Lower leg skin (tissue), 4 donors: ENCODE data around the gene NDUFA3. TPM values are rescaled to one million over a fixed set of nuclear protein-coding genes. Genes with fewer than 3 reads are reported as not detected.

Experiments
- DNase-seq, 2 donors: peaks; one replicate each; pipeline ENCODE4 v3.0.0-alpha.2; 2019; ENCODE audit warnings: low spot score in 2 of 2
- H3K4me3 ChIP-seq: fragments of 200-600 bp; sonication (generic); 2 replicates; pipeline ENCODE4 v1.5.1; 2017; ENCODE audit warnings: mild to moderate bottlenecking, low read depth; ENCODE audit not compliant: poor library complexity, severe bottlenecking
- CTCF ChIP-seq, 3 donors: fragments of 450-650 bp; IDR thresholded peaks; one replicate each; pipeline ENCODE4 v1.5.1; 2016; ENCODE audit warnings: antibody characterized with exemption in 3 of 3, mild to moderate bottlenecking in 3 of 3, moderate library complexity in 2 of 3
- POLR2A ChIP-seq, 2 donors: fragments of 450-650 bp; IDR thresholded peaks; one replicate each; pipeline ENCODE4 v1.6.1; 2016 to 2017; ENCODE audit warnings: antibody characterized with exemption in 2 of 2, mild to moderate bottlenecking in 1 of 2, moderate library complexity in 1 of 2
- WGBS, 2 donors: methylation state at CpG; one replicate each; pipeline ENCODE4 v1.1.5; 2018; 5-methylcytosine and 5-hydroxymethylcytosine counted together
- intact Hi-C: fragments of 100-400 bp; cut with DNase I; formaldehyde crosslinking; loops from one replicate; pipeline ENCODE4 v1.15.0; 2023; ENCODE audit warnings: low total_unique reads
- total RNA-seq, 4 donors: library from RNA; depleted of rRNA; stranded (reverse); fragments of >200 nt; gene quantifications; one replicate each; pipeline ENCODE4 v1.1.0, GENCODE V29; 2016

Gene NDUFA3
- total RNA-seq, 4 donors from 2014 or later: 2.7 to 39.4 (median 30.2) TPM

GRCh38 chr19:54147676-54148075 is 45.0 kb downstream of the NDUFA3 start:
- no peak for DNase-seq
- 78 to 92% methylated on average over 3 of the region's 3 CpGs for WGBS, 2 donors
- intact Hi-C loops: no loop called here
- TF ChIP-seq POLR2A (IDR thresholded peaks at IDR 0.05) (no peak), CTCF (IDR thresholded peaks at IDR 0.05) (no peak)
- no peak overlapping the region for H3K4me3 ChIP-seq

- H3K4me3 ChIP-seq: no peak overlapping the region
- no peak for TF ChIP-seq CTCF (IDR thresholded peaks at IDR 0.05)
- TF ChIP-seq POLR2A (IDR thresholded peaks at IDR 0.05): no peak
- 81 to 87% methylated on average over 4 to 19 of the region's 19 CpGs for WGBS, 2 donors
- no peak for DNase-seq
- intact Hi-C loops: no loop called here
These were observed 45.5 kb downstream of the NDUFA3 start for GRCh38 chr19:54148158-54148557.

- WGBS, 2 donors: 83 to 86% methylated on average over 12 of the region's 12 CpGs
- no peak for TF ChIP-seq CTCF (IDR thresholded peaks at IDR 0.05)
- TF ChIP-seq POLR2A (IDR thresholded peaks at IDR 0.05): no peak
- DNase-seq: no peak
- no peak overlapping the region for H3K4me3 ChIP-seq
- intact Hi-C loops: no loop called here
These were observed 46.6 kb downstream of the NDUFA3 start for GRCh38 chr19:54149021-54149812.

- no peak overlapping the region for H3K4me3 ChIP-seq
- intact Hi-C loops: no loop called here
- no peak for DNase-seq
- TF ChIP-seq POLR2A (IDR thresholded peaks at IDR 0.05) (no peak), CTCF (IDR thresholded peaks at IDR 0.05) (no peak)
- 79 to 86% methylated on average over 23 of the region's 23 CpGs for WGBS, 2 donors
These were observed 48.8 kb downstream of the NDUFA3 start for GRCh38 chr19:54151362-54152035.

GRCh38 chr19:54152267-54152666 is 49.6 kb downstream of the NDUFA3 start:
- intact Hi-C loops: no loop called here
- 92 to 95% methylated on average over 6 to 8 of the region's 12 CpGs for WGBS, 2 donors
- TF ChIP-seq POLR2A (IDR thresholded peaks at IDR 0.05) (no peak), CTCF (IDR thresholded peaks at IDR 0.05) (no peak)

More at GRCh38 chr19:54152267-54152666, 49.6 kb downstream of the NDUFA3 start:
- no peak overlapping the region for H3K4me3 ChIP-seq
- no peak for DNase-seq
